PC-9 (cell line): Measurements from ENCODE around the gene RHBDL1. TPM values are rescaled to one million over a fixed set of nuclear protein-coding genes. Genes with fewer than 3 reads are reported as not detected.
A peak's percentile ranks its signal among the peaks of the same experiment; 100 is the strongest.

Source experiments
- BruUV-seq: library from RNA; stranded (reverse); fragments of 400-500 nt; replicated peaks from 2 replicates; lab custom pipeline; 2021; lab: Mats Ljungman, UMichigan
- CTCF ChIA-PET: fragments of 300-600 bp; sonication (Branson Sonifier 250); formaldehyde crosslinking; loops from one replicate; lab custom pipeline; 2022; ENCODE audit warnings: antibody characterized with exemption; lab: Charles Lee
- POLR2A ChIA-PET: fragments of 300-600 bp; sonication (Branson Sonifier 250); formaldehyde crosslinking; loops from one replicate; lab custom pipeline; 2022; ENCODE audit warnings: antibody characterized with exemption; ENCODE audit not compliant: unreplicated experiment; lab: Charles Lee
- DNase-seq, 2 experiments: peaks; one replicate each; pipeline versions ENCODE4 v3.0.0 to v3.0.0-alpha.2; 2015 to 2022; ENCODE audit warnings: mixed read lengths in 1 of 2
- H2AFZ ChIP-seq: fragments of 200-600 bp; sonication (generic); 2 replicates; pipeline ENCODE4 v1.8.1; 2017; ENCODE audit warnings: antibody characterized with exemption
- H3F3A ChIP-seq: fragments of 200-600 bp; sonication (generic); 2 replicates; pipeline ENCODE4 v1.8.1; 2017; ENCODE audit warnings: antibody characterized with exemption, mild to moderate bottlenecking, low read depth; ENCODE audit not compliant: insufficient read depth
- H3K27ac ChIP-seq: fragments of 200-600 bp; sonication (generic); 2 replicates; pipeline ENCODE4 v1.6.1; 2016; ENCODE audit warnings: mixed run types
- H3K27me3 ChIP-seq: fragments of 200-600 bp; sonication (generic); 2 replicates; pipeline ENCODE4 v1.6.1; 2016; ENCODE audit warnings: low read depth, mixed run types; ENCODE audit not compliant: insufficient read depth
- H3K36me3 ChIP-seq: fragments of 200-600 bp; sonication (generic); 2 replicates; pipeline ENCODE4 v1.6.1; 2016; ENCODE audit warnings: low read depth, mixed run types
- H3K4me1 ChIP-seq: fragments of 200-600 bp; sonication (generic); replicated peaks from 2 replicates; pipeline ENCODE4 v1.6.1; 2016; ENCODE audit warnings: mixed run types; ENCODE audit not compliant: insufficient read depth
- H3K4me2 ChIP-seq: fragments of 200-600 bp; sonication (generic); 2 replicates; pipeline ENCODE4 v1.6.1; 2017; ENCODE audit warnings: mixed run types
- H3K4me3 ChIP-seq: fragments of 200-600 bp; sonication (generic); 2 replicates; pipeline ENCODE4 v1.6.1; 2016; ENCODE audit warnings: mixed run types
- H3K79me2 ChIP-seq: fragments of 200-600 bp; sonication (generic); 2 replicates; pipeline ENCODE4 v1.6.1; 2017; ENCODE audit warnings: low read depth, mixed run types
- H3K9me2 ChIP-seq: fragments of 200-600 bp; sonication (generic); 2 replicates; pipeline ENCODE4 v1.8.1; 2017; ENCODE audit warnings: mild to moderate bottlenecking; ENCODE audit not compliant: insufficient read depth
- H3K9me3 ChIP-seq: fragments of 200-600 bp; sonication (generic); 2 replicates; pipeline ENCODE4 v1.8.1; 2016; ENCODE audit warnings: low read depth; ENCODE audit not compliant: insufficient read depth
- H4K20me1 ChIP-seq: fragments of 200-600 bp; sonication (generic); 2 replicates; pipeline ENCODE4 v1.8.1; 2017; ENCODE audit not compliant: insufficient read depth
- EZH2 ChIP-seq: fragments of 200-600 bp; sonication (generic); IDR thresholded peaks from 2 replicates; pipeline ENCODE4 v1.8.0; 2017; ENCODE audit warnings: antibody characterized with exemption, low read depth
- intact Hi-C: fragments of 100-400 bp; cut with micrococcal nuclease; formaldehyde crosslinking; loops from one replicate; pipeline ENCODE4 v1.10.0; 2022; ENCODE audit not compliant: unreplicated experiment
- total RNA-seq: library from RNA; stranded (reverse); gene quantifications from 2 replicates; pipeline ENCODE4 v1.2.3, GENCODE V29; 2021
- TF ChIP-seq, protein P1 (sequence below): fragments of 200-600 bp; sonication (generic); conservative IDR thresholded peaks from 2 replicates; pipeline ENCODE4 v1.6.1; 2017; ENCODE audit warnings: mixed run types, antibody characterized with exemption, mild to moderate bottlenecking, moderate library complexity

Gene RHBDL1
- total RNA-seq, 1 experiment from 2014 or later = 18.1 TPM

GRCh38 chr16:705431-706188, 30.1 kb downstream of the RHBDL1 start, which contains the start of gene FBXL16:
Gene FBXL16 (minus strand): TSS chr16:705801. CDS start chr16:697405, 8,396 bp downstream.
- intact Hi-C loops = no loop called here
- Histone ChIP-seq H3K4me3 (peak within 1 kb of the TSS; percentile 49), H3K4me1 (no peaks in the 10 kb centered on the region; the same call in 1 of the 2 replicates), H3K9me3 (no peaks in the 10 kb centered on the region), H3F3A (peaks cover 6% of the 10 kb centered on the region; the same call in 1 of the 2 replicates), H3K27me3 (peaks cover 75% of the 10 kb centered on the region), H3K4me2 (peak within 1 kb of the TSS; percentile 61), H3K36me3 (no peaks in the 10 kb centered on the region), H4K20me1 (0 out of 2 replicates have a peak, but pooled peaks cover 4% of the 10 kb centered on the region), H3K27ac (no peak within 1 kb of the TSS), H3K9me2 (no peaks in the 10 kb centered on the region), H2AFZ (no peak within 1 kb of the TSS), H3K79me2 (no peaks in the 10 kb centered on the region)
- no peak for TF ChIP-seq EZH2
- TF ChIP-seq, protein P1, sequence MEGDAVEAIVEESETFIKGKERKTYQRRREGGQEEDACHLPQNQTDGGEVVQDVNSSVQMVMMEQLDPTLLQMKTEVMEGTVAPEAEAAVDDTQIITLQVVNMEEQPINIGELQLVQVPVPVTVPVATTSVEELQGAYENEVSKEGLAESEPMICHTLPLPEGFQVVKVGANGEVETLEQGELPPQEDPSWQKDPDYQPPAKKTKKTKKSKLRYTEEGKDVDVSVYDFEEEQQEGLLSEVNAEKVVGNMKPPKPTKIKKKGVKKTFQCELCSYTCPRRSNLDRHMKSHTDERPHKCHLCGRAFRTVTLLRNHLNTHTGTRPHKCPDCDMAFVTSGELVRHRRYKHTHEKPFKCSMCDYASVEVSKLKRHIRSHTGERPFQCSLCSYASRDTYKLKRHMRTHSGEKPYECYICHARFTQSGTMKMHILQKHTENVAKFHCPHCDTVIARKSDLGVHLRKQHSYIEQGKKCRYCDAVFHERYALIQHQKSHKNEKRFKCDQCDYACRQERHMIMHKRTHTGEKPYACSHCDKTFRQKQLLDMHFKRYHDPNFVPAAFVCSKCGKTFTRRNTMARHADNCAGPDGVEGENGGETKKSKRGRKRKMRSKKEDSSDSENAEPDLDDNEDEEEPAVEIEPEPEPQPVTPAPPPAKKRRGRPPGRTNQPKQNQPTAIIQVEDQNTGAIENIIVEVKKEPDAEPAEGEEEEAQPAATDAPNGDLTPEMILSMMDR = no peak
- peak in 1 of 2 experiments; percentile 60 for DNase-seq
- ChIA-PET POLR2A (no interaction called here), CTCF (interaction anchor here (0.6 kb wide), 1 partner anchor 47 kb away, joined by 3 read pairs; no protein-coding TSS in a partner anchor)
- BruUV-seq = no TSS peak

DNA sequence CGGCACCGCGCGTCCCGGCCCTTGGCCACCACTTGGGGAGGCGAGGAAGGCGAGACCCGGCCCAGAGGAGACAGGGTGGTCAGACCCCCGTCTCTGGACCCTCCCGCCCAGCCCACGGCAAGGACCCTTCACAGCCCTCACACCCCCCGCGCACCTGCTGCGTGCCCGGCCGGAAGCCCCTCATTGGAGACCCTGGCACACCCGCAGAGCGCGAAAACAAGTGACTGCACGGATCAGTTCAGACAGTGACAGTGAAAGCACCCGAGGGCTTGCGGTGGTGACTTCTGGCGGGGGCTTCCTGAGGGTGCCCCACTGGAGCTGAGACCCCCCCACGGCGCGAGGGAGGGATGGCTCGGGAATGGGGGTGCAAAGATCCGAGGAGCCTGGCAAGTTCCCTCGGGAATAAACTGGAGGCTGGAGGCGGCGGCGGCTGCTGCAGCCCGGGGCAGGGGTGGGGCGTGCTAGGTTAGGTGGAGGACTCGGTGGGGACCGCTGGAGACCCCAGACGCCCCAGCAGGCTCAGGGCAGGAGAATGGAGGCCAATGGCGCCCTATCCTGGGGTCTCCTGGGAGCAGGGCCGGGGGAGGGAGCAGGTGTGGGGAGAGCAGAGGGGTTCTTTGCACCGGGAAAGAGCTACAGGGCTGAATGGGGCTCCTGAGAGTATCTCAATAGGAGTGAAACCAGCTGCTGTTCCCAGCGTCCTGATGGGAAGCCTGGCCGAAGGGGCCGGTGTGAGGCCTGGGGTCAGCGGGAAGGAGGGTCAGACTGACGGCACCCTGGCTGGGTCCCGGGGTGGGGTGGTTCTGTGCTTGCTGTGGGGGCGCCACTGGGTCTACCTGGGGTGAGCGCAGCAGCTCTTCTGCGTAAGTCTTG, 31.0 kb downstream of the RHBDL1 start:
- TF ChIP-seq EZH2 = 0 out of 2 replicates have a peak, but pooled peaks have one; percentile 52
- TF ChIP-seq, protein P1 = no peak
- no peaks in the 10 kb centered on the region for H3K79me2 ChIP-seq
- 0 out of 2 replicates have a peak, but pooled peaks cover 4% of the 10 kb centered on the region for H4K20me1 ChIP-seq
- BruUV-seq = no TSS peak
- H3K27me3 ChIP-seq = peaks cover 79% of the 10 kb centered on the region
- no peak overlapping the region for H3K27ac ChIP-seq
- ChIA-PET CTCF (interaction anchor here (0.6 to 0.7 kb wide), 3 partner anchors 27 to 641 kb away, joined by 3 to 7 read pairs (median 4); no protein-coding TSS in a partner anchor), POLR2A (no interaction called here)
- no peak overlapping the region; the same call in 1 of the 2 replicates for H3K4me3 ChIP-seq
- no peak for DNase-seq
- H3K4me1 ChIP-seq = peaks cover 4% of the 10 kb centered on the region; the same call in 1 of the 2 replicates
- intact Hi-C loops = no loop called here
- no peak overlapping the region for H2AFZ ChIP-seq
- no peaks in the 10 kb centered on the region for H3K36me3 ChIP-seq
- H3F3A ChIP-seq = peaks cover 6% of the 10 kb centered on the region; the same call in 1 of the 2 replicates
- H3K9me2 ChIP-seq = no peaks in the 10 kb centered on the region
- peak overlapping the region; percentile 36; the same call in 1 of the 2 replicates for H3K4me2 ChIP-seq
- H3K9me3 ChIP-seq = no peaks in the 10 kb centered on the region

DNA sequence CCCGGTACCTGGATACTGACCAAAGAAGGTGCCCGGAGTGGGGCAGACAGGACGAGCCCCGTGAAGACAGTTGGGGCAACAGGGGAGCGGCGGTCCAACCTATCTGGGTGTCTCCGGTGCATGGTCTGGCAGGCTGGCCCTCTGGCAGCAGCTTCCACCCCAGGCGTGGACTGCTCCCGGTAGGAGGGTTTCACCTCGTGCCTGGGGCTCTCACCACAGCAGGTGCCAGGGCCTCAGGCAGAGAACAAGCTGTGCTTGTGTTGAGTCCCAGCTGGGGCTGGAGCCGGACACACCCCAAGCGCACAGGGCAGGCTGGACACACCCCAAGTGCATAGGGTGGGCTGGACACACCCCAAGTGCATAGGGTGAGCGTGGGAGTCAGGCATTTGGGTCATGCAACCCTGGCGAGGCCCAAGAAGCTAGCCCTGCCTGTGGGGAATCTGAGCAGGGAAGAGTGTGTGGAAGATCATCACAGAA, 31.6 kb downstream of the RHBDL1 start:
- H3F3A ChIP-seq = peaks cover 8% of the 10 kb centered on the region
- no peaks in the 10 kb centered on the region for H3K9me2 ChIP-seq
- no peaks in the 10 kb centered on the region for H3K79me2 ChIP-seq
- peaks cover 10% of the 10 kb centered on the region for H3K4me1 ChIP-seq
- no peak overlapping the region for H3K4me3 ChIP-seq
- peak overlapping the region; percentile 36; the same call in 1 of the 2 replicates for H3K4me2 ChIP-seq
- peaks cover 72% of the 10 kb centered on the region for H3K27me3 ChIP-seq
- H3K9me3 ChIP-seq = no peaks in the 10 kb centered on the region
- TF ChIP-seq, protein P1 = no peak
- TF ChIP-seq EZH2 = no peak
- no peak overlapping the region for H3K27ac ChIP-seq
- no TSS peak for BruUV-seq
- intact Hi-C loops = no loop called here
- ChIA-PET CTCF (interaction anchor here (0.6 to 0.7 kb wide), 2 partner anchors 67 to 640 kb away, joined by 3 to 4 read pairs; no protein-coding TSS in a partner anchor), POLR2A (interaction anchor here (0.6 kb wide), 1 partner anchor 375 kb away, joined by 4 read pairs; no protein-coding TSS in a partner anchor)
- 0 out of 2 replicates have a peak, but pooled peaks cover 4% of the 10 kb centered on the region for H4K20me1 ChIP-seq
- no peak for DNase-seq
- no peaks in the 10 kb centered on the region for H3K36me3 ChIP-seq
- no peak overlapping the region for H2AFZ ChIP-seq
